ENCODE data around the gene LRRTM4.

DNA sequence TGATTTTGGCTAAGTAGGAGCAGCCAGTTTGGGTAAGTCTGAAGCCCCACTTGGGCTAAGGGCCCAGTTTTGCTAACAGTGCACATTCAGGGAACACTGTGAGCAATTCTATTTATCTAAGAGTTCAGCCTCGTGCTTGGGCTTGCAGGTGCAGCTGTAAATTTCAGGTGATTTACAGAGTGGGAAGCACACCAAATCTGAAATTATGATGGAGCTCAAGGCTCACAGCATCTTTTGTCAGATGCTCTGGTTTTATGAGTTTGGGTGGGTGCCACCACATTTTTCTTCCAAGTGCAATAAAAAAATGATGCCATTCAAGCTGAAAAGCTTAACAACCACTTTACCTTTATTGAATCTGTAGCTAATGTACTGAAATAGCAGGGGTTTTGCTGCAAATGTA, 671.2 kb downstream of the LRRTM4 start:
- TF ChIP-seq, protein P1, sequence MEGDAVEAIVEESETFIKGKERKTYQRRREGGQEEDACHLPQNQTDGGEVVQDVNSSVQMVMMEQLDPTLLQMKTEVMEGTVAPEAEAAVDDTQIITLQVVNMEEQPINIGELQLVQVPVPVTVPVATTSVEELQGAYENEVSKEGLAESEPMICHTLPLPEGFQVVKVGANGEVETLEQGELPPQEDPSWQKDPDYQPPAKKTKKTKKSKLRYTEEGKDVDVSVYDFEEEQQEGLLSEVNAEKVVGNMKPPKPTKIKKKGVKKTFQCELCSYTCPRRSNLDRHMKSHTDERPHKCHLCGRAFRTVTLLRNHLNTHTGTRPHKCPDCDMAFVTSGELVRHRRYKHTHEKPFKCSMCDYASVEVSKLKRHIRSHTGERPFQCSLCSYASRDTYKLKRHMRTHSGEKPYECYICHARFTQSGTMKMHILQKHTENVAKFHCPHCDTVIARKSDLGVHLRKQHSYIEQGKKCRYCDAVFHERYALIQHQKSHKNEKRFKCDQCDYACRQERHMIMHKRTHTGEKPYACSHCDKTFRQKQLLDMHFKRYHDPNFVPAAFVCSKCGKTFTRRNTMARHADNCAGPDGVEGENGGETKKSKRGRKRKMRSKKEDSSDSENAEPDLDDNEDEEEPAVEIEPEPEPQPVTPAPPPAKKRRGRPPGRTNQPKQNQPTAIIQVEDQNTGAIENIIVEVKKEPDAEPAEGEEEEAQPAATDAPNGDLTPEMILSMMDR (IDR thresholded peaks at IDR 0.05) = no peak
- TF ChIP-seq POLR2A (IDR thresholded peaks at IDR 0.05) = no peak

Measured in uterus (tissue), 2 donors.